GM21515 (cell line): ENCODE measurements around the gene DNAH2.

ENCODE experiments used
- ATAC-seq: cut with Tn5 transposase; IDR thresholded peaks from one replicate; pipeline ENCODE4 v1.9.1; 2021; ENCODE audit not compliant: unreplicated experiment

The DNAH2 gene

GRCh38 chr17:7719661-7720060 is 2.1 kb downstream of the DNAH2 start:
- ATAC-seq: no peak

DNA sequence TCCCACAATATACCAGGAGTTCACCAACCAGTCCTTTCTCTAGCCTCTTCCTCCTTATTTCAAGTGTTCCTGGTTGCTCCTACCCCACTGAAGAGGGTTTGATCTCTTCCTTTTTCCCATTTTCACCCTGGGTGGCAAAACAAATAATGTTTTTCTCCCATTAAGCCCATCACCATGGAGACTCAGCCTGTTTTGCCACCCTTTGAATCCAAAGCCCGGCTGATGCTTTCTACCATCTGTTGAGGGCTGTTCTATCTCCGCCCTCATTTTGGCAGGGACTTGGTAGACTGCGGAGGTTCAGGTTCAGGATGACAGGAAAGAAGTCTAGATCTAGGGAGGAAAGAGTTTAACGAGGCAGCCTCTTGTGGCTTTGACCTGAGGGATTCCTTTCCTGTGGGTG is 2.6 kb downstream of the DNAH2 start:
- ATAC-seq: no peak

DNA sequence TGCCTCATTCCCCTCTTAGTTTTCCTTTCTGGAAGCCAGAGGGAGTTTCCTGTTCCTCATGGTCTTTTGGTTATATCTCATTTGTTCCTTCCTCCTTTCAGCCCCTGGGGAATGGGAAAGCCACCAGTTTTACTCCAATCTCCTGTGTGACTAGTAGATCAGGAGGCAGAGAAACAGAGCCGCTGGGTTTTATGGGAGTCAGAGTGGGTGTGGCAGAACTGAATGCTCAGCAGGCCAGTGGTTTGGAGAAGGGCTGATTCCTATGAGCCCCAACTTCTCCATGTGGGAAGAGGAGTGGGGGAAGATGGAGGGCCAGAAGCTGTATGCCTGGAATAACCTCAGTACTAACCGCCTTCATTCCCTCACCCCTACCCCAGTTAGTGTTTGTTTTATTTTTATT is 4.1 kb downstream of the DNAH2 start:
- ATAC-seq: no peak

DNA sequence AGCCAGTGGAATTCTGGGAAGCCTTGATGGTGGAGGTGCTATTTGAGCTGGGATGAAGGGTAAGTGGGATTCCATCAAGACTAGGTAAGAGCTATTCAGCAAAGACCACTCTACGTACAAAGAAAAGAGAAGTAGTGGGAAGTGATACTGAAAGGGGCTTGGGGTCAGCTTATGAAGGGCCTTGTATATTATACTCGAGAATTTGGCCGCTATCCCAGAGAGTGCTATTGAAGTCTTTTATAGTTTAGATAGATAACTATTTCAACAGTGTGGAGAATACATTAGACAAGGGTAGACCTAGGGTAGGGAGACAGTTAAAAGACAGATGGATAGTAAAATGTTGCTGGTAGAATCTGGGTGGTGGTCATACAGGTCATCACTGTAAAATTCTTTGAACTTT is 10.3 kb downstream of the DNAH2 start:
- no peak for ATAC-seq

DNA sequence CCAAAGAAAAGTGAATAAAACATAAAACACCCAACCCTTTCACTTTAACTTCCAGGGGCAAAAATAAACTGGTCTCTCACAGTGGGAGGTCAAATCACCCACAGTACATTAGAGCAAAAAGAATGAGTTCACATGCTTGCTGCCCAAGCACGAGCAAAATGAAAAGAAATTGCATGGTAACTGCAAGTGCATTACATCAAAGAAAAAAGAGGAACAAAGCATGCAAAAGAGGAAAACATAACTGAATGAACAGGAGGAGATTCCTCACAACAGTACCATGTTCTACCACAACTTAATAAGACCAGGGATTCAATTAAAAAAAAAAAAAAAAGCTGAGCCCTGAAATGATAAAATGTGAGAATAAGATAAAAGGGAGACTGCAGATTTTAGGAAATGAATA is 12.3 kb downstream of the DNAH2 start:
- ATAC-seq: no peak

GRCh38 chr17:7732981-7733539 is 15.5 kb downstream of the DNAH2 start:
- ATAC-seq: no peak

GRCh38 chr17:7737601-7738000 is 20.1 kb downstream of the DNAH2 start:
- no peak for ATAC-seq

DNA sequence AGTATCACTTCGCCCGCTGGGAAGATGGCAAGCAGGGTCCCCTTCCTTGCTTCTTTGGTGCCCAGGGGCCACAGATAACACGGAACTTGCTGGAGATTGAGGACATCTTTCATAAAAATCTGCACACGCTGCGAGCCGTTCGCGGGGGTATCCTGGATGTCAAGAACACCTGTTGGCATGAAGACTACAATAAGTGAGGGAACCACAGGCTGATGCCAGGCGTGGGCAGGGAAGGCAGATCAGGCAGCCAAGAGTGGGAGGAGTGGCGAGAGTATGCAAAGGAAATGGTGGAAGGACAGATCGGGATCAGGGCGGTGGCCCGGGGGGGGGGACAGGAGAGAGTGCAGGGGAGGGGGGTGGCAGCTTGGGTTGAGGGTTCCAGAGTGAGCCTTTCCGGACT is 22.2 kb downstream of the DNAH2 start:
- ATAC-seq: no peak

DNA sequence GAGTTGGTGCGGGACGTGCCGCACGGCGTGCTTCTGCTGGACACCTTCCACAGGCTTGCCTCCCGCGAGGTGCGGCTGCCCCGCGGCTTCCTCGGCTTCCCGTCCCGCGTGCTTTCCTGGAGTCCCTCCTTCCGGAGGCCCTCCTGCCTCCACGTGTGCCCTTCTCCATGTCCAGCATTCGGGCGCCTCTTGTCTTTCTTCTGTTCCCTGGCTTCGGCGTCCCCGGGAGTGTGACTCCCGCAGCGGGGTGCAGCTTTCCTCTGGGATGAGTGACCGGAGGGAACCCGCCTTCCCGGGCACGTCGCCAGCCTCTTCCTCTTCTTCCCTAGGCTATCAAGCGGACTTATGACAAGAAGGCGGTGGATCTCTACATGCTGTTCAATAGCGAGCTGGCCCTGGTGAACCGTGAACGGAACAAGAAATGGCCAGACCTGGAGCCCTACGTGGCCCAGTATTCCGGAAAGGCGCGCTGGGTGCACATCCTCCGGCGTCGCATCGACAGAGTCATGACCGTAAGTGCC is 23.0 kb downstream of the DNAH2 start:
- no peak for ATAC-seq

DNA sequence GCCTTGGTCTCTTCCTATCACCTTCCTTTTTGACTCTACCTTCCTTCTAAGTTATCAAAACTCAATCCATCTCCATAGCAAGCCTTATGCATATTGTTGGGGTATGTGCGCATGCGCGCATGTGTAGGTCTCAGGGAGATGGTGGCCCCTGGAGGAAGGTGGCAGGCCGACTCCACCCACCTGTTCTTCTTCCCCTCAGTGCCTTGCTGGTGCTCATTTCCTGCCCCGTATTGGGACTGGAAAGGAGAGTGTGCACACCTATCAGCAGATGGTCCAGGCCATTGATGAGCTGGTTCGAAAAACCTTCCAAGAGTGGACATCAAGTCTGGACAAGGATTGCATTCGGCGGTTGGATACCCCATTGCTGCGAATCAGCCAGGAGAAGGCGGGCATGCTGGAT is 25.2 kb downstream of the DNAH2 start:
- ATAC-seq: no peak

DNA sequence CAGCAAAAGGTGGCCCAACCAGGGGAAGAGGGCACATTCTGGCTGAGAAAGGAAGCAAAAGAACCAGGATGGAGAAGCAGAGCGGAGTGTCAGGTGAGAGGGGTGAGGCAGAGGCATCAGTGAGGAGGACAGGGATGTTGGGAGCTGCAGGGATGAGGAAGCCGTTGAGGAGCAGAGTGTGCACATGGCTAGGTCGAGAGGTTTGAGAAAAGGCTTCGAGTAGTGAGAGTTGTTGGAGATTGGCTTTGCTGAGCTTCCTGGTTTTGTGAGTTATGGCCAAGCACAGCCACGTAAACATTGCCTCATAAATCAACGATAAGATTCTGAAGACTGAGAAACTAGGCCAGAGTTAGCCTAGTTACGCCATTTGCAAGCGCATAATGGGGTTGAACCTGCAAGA is 26.9 kb downstream of the DNAH2 start:
- ATAC-seq: no peak

DNA sequence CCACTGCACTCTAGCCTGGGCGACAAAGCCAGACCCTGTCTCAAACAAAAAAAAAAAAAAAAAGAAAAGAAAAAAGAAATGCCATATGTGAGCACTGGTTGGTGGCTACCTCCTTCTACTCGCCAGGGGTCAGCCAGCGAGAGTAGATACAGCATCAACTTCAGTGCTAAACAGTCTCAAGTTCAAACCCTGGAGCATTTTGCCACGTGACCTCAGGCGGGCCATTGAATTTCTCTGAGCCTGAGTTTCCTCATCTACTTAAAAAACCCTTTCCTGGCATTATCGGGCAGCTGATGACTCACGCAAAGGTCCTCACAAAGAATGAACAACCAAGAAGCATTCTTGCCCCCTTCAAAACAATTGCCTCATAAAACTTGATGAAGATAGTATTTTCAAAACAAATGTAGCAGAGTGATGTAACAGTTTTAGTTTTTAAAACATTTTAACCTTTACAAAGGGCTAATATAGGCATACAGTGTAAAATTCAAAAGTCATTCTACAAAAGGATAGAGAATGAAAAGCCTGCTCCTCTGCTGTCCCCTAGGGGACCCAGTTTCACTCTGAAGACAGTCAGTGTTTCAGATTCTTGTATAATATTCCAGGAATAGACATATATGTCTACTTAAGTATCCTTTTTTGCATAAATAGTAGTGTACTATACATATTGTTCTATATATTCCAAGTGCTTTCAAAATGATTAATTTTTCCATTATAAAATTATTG is 28.4 kb downstream of the DNAH2 start:
- no peak for ATAC-seq

- ATAC-seq: no peak
Measured at GRCh38 chr17:7747635-7748071, 30.1 kb downstream of the DNAH2 start.

DNA sequence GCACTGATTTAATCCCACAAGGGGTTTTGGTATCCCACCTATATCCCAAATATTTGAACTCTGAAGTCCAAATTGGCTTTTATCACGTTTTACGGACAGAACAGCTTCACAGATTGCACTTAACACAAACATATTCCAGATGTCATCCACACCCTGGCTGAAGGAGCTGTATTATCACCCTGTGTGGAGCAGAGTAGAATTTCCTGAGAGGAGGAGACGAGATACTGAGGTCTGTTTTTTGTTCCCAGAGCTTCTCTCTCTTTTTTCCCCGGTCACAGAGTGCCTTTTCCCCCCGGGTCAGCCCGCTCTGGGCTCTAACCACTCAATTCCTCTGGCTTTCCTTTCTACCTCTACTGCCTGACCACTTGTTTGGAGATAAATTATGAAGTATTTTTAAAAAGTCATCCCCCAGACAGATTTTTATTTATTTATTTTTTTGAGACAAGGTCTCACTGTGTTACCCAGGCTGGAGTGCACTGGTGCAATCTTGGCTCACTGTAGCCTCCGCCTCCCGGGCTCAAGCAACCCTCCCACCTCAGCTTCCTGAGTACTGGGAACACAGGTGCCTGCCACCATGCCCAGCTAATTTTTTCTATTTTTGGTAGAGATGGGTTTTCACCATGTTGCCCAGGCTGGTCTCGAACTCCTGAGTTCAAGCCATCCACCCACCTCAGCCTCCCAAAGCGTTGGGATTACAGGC is 30.7 kb downstream of the DNAH2 start:
- ATAC-seq: no peak

GRCh38 chr17:7750321-7750821 is 32.8 kb downstream of the DNAH2 start:
- no peak for ATAC-seq

DNA sequence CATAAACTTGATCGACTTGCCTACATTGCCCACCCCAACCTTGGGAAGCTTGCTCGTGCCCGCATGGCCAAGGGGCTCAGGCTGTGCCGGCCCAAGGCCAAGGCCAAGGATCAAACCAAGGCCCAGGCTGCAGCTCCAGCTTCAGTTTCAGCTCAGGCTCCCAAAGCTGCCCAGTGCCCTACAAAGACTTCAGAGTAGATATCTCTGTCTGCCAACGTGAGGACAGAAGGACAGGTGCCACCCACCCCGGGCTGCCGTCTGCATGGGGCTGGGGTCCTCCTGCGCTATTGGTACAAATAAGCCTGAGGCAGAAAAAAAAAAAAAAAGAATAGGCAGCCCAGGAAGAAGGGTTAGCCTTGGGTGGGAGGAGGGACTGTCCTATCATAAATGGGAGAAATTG is 37.1 kb downstream of the DNAH2 start:
- no peak for ATAC-seq

DNA sequence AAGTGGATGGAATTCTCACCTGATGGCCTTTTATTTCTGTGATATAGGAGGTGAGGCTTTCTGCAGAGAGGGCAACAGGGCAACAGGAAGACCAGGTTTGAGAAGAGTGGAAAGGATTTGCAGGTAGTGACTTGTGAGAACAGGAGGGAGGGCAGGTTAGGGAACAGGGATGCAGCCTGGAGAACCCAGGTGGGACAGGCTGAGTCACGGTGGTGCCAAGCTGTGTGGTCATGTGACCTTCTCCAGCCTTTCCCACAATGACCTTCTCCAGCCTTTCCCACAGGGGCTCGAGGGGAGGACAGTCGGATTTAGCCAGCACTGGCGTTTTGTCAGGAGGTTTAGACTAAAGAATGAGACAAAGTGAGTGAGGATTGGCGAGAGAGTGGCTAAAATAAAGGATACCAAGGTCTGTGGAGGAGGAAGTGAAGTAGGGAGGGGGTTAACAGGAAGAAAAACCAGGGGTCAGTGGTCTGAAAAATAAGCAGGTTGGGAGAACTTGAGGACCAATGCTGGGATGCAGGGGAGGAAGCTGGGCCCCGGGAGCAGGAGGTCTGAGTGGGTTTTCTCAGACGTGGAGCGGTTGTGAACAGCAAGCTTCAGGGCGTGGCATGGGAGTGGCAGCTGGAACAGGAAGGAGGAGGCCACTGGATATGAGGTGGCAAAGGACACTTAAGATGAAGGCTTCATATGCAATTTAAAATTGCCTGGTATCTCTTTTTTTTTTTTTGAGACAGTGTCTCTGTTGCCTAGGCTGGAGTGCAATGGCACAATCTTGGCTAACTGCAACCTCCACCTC is 37.7 kb downstream of the DNAH2 start:
- no peak for ATAC-seq

GRCh38 chr17:7756968-7757367 is 39.4 kb downstream of the DNAH2 start:
- ATAC-seq: no peak

DNA sequence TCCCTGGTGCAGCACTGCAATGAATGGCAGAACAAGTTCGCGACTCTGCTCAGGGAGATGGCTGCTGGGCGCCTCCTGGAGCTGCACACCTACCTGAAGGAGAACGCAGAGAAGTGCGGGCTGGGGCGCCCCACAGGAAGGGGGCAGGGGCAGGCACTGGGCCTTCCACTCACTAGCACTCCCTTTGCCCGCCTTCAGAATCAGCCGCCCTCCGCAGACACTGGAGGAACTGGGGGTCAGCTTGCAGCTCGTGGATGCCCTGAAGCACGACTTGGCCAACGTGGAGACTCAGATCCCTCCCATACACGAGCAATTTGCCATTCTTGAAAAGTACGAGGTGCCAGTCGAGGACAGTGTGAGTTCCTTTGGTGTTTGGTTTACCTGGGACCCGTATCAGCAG is 46.4 kb downstream of the DNAH2 start:
- no peak for ATAC-seq

DNA sequence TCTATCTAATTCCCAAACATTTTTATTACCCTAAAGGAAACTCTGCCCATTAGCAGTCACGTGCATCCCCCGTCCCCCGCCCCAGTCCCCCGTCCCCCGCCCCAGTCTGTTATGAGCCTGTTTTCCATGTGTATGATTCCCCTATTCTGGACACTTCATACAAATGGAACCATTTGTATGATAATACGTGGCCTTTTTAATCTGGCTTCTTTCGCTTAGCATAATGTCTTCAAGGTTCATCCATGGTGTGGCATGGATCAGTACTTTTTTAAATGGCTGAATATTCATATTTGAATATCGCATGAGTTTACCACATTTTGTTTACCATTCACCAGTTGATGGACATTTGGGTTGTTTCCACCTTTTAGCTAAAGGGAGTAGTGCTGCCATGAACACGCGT is 49.5 kb downstream of the DNAH2 start:
- no peak for ATAC-seq

- ATAC-seq: no peak
Measured at GRCh38 chr17:7767405-7768021, 50.0 kb downstream of the DNAH2 start.
